SKM-1 (cell line): ENCODE results near the gene ACSL1.

Experiments
- DNase-seq: peaks from one replicate; lab custom pipeline; 2025; ENCODE audit not compliant: unreplicated experiment; lab: John Stamatoyannopoulos, UW

ACSL1 gene

DNA sequence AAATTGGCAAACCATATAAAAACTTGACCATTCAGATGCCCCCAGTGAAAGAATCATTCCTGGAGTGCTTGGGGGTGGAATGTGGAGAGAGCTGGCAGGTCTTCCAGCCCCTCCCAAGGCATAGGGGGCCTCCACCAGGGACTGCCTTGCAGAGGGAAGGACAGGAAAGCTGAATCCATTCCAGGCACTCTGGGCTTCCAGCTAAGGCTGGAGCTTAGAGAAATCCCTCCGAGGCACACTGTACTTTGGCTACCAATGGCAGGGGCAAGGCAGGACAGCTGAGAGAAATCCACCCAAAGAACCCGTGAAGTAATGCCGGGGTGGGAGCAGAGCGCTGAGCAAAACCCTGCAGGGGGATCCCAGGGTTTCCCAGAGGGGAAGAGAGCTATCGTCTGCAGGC lies 95.8 kb downstream of the ACSL1 start:
- no peak for DNase-seq

DNA sequence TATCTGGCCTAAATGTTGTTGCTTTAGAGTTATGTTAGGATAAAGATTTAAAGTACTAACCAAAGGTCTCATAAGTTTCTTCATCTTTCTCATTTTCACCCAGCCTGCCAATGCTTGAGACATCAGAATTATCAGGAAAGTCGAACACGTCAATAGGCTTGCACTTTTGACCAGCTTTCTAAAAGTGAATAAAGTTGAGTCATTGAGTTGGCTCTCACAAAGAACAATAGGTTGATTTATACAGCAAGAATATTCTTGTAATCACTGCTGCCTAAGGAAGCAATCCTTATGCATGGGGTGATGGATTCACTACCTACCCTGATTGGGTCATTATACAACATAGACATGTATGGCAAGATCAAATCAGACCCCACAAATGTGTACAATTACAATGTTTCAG lies 96.9 kb downstream of the ACSL1 start:
- no peak for DNase-seq

DNA sequence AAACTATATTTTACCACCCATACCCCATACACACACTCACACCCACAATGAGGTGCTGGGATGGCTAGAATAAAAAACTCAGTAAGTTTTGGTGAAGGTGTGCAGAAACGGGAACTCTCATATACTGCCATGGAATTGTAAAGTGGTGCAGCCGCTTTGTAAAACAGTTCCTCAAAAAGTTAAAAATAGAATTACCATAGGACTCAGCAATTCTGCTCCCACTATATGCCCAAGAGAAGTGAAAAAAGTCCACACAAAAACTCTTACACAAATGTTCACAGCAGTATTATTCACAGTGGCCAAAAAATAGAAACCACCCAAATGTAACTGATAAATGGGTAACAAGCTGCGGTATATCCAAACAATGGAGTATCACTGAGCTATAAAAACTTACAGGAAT lies 98.3 kb downstream of the ACSL1 start:
- no peak for DNase-seq

DNA sequence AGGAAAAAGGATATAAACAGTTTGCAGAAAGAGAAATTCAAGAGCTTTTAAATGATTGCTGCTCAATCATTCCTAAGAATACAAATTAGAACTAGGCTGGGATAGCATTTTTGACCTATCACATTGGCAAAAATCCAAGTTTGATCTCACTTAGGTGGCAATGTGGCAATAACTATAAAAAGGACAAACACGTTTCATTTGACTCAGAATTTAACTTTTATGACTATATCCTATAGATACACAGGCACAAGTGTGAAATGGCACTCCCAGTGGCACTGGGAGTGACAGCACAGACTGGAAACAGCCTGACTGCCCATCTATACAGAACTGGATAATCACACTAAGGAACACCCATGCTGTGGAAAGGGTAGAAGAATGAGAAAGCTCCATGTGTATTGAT lies 103.0 kb downstream of the ACSL1 start:
- no peak for DNase-seq

- DNase-seq = no peak
Measured at GRCh38 chr4:184721254-184721653, 104.5 kb downstream of the ACSL1 start.

GRCh38 chr4:184719407-184719806 lies 106.4 kb downstream of the ACSL1 start:
- no peak for DNase-seq

DNA sequence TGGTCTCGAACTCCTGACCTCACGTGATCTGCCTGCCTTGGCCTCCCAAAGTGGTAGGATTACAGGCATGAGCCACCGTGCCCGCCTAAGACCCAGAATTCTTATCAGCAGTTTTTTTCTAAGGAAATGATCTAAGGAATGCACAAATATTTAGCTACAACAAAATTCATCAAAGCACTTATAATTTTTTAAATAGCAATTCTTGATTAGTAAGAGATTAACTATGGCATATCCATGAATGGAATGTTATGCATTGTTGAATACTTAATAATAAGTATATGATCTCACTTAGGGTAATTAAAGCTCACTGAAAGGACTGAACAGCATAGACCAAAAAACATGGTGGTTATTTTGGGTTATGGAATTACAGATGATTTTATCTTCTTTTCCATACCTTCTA lies 110.2 kb downstream of the ACSL1 start:
- no peak for DNase-seq

- DNase-seq = no peak
Measured at GRCh38 chr4:184713887-184714286, 111.9 kb downstream of the ACSL1 start.

GRCh38 chr4:184712322-184712721 lies 113.4 kb downstream of the ACSL1 start:
- DNase-seq = no peak

- no peak for DNase-seq
Measured at GRCh38 chr4:184706453-184706852, 119.3 kb downstream of the ACSL1 start.

GRCh38 chr4:184705692-184706091 lies 120.1 kb downstream of the ACSL1 start:
- DNase-seq = no peak
